Cerebellar cortex (tissue), 1 donor: ENCODE measurements around the gene DAB2IP.

ENCODE experiments used
- DNase-seq: peaks from one replicate; pipeline ENCODE4 v3.0.0-alpha.2; 2015; ENCODE audit warnings: low spot score

DAB2IP gene

GRCh38 chr9:121703014-121703734 lies 51.7 kb downstream of the DAB2IP start:
- DNase-seq = no peak

- DNase-seq = no peak
Observed at GRCh38 chr9:121704281-121704680, 52.8 kb downstream of the DAB2IP start.

GRCh38 chr9:121706149-121706750 lies 54.8 kb downstream of the DAB2IP start:
- DNase-seq = no peak

- DNase-seq = no peak
Observed at GRCh38 chr9:121707477-121708424, 56.3 kb downstream of the DAB2IP start.

- DNase-seq = peak; percentile 80
Observed at GRCh38 chr9:121708768-121709488, 57.5 kb downstream of the DAB2IP start.

GRCh38 chr9:121709798-121710197 lies 58.4 kb downstream of the DAB2IP start:
- DNase-seq = no peak

GRCh38 chr9:121711281-121711680 lies 59.8 kb downstream of the DAB2IP start:
- DNase-seq = no peak

GRCh38 chr9:121711797-121712196 lies 60.4 kb downstream of the DAB2IP start:
- no peak for DNase-seq

GRCh38 chr9:121713400-121714070 lies 62.1 kb downstream of the DAB2IP start:
- peak; percentile 72 for DNase-seq

- DNase-seq = no peak
Observed at GRCh38 chr9:121714075-121714705, 62.8 kb downstream of the DAB2IP start.

- DNase-seq = no peak
Observed at GRCh38 chr9:121714873-121715272, 63.4 kb downstream of the DAB2IP start.

GRCh38 chr9:121717141-121717991 lies 65.9 kb downstream of the DAB2IP start:
- no peak for DNase-seq

GRCh38 chr9:121718084-121718483 lies 66.7 kb downstream of the DAB2IP start:
- peak; percentile 81 for DNase-seq

GRCh38 chr9:121718501-121718900 lies 67.1 kb downstream of the DAB2IP start:
- DNase-seq = no peak

- no peak for DNase-seq
Observed at GRCh38 chr9:121720311-121721057, 69.0 kb downstream of the DAB2IP start.

GRCh38 chr9:121721058-121721350 lies 69.6 kb downstream of the DAB2IP start:
- no peak for DNase-seq

- DNase-seq = no peak
Observed at GRCh38 chr9:121721770-121722169, 70.3 kb downstream of the DAB2IP start.

- DNase-seq = peak; percentile 89
Observed at GRCh38 chr9:121725008-121725775, 73.8 kb downstream of the DAB2IP start.
